Esophagus muscularis mucosa (tissue), 4 donors: ENCODE data around the gene XYLT2. TPM values are rescaled to one million over a fixed set of nuclear protein-coding genes. Genes with fewer than 3 reads are reported as not detected.

Source experiments
- DNase-seq: peaks from one replicate; pipeline ENCODE4 v3.0.0-alpha.2; 2017; ENCODE audit errors: extremely low spot score
- H3K27ac ChIP-seq, 4 donors: fragments of 200-600 bp; sonication (generic); replicated peaks in 1 of 4; 1 replicate in 3 of 4; 2 replicates in 1 of 4; pipeline ENCODE4 v1.5.1; 2016 to 2019; ENCODE audit warnings: mild to moderate bottlenecking in 1 of 4
- H3K27me3 ChIP-seq, 4 donors: fragments of 200-600 bp; sonication (generic); one replicate each; pipeline versions ENCODE4 v1.5.1 to v1.6.0; 2016 to 2019
- H3K36me3 ChIP-seq, 4 donors: fragments of 200-600 bp; sonication (generic); one replicate each; pipeline ENCODE4 v1.5.1; 2016 to 2019
- H3K4me1 ChIP-seq, 4 donors: fragments of 200-600 bp; sonication (generic); one replicate each; pipeline ENCODE4 v1.5.1; 2016 to 2019
- H3K4me3 ChIP-seq, 4 donors: fragments of 200-600 bp; sonication (generic); 1 replicate in 2 of 4; 2 replicates in 2 of 4; pipeline ENCODE4 v1.5.1; 2016 to 2019; ENCODE audit warnings: mild to moderate bottlenecking in 4 of 4, moderate library complexity in 1 of 4
- H3K9me3 ChIP-seq, 4 donors: fragments of 200-600 bp; sonication (generic); 1 replicate in 3 of 4; 2 replicates in 1 of 4; pipeline ENCODE4 v1.5.1; 2016 to 2019
- CTCF ChIP-seq, 3 experiments: fragments of 200-600 bp in 2 of 3; fragments of 450-650 bp in 1 of 3; sonication (generic) in 2 of 3; IDR thresholded peaks; one replicate each; pipeline ENCODE4 v1.5.1; 2017 to 2019; ENCODE audit warnings: antibody characterized with exemption in 3 of 3, mild to moderate bottlenecking in 2 of 3, moderate library complexity in 1 of 3
- EP300 ChIP-seq: sonication (generic); formaldehyde crosslinking; IDR thresholded peaks from one replicate; pipeline ENCODE4 v1.6.1; 2017; ENCODE audit warnings: antibody characterized with exemption
- POLR2A ChIP-seq: fragments of 450-650 bp; IDR thresholded peaks from one replicate; pipeline ENCODE4 v1.6.1; 2017; ENCODE audit warnings: antibody characterized with exemption, moderate library complexity, mild to moderate bottlenecking, low read depth
- POLR2AphosphoS5 ChIP-seq, 2 donors: sonication (generic); formaldehyde crosslinking; IDR thresholded peaks; one replicate each; pipeline ENCODE4 v1.6.1; 2017; ENCODE audit warnings: antibody characterized with exemption in 2 of 2
- whole genome bisulfite sequencing: methylation state at CpG from one replicate; pipeline ENCODE4 v1.1.5; 2018; 5-methylcytosine and 5-hydroxymethylcytosine counted together
- intact Hi-C: fragments of 100-400 bp; cut with DNase I; formaldehyde crosslinking; loops from one replicate; pipeline ENCODE4 v1.15.1; 2023
- total RNA-seq, 4 donors: library from RNA; depleted of rRNA; stranded (reverse); fragments of >200 nt; gene quantifications; one replicate each; pipeline versions ENCODE4 v1.1.0 to v1.2.1, GENCODE V29; 2016

XYLT2 gene
- total RNA-seq, 4 donors from 2014 or later = 12.8 to 29.8 (median 26.0) TPM

- Histone ChIP-seq H3K9me3 (no peaks in the 10 kb centered on the region), H3K36me3 (peaks cover 41 to 84% (median 75%) of the 10 kb centered on the region in 4 donors), H3K27ac (no peak overlapping the region), H3K4me3 (no peak overlapping the region), H3K27me3 (no peaks in the 10 kb centered on the region), H3K4me1 (peaks cover 0 to 16% (median 13%) of the 10 kb centered on the region in 4 donors)
- no peak for DNase-seq
- TF ChIP-seq EP300 (no peak), POLR2A (no peak), CTCF (IDR thresholded peaks at IDR 0.05) (no peak), POLR2AphosphoS5 (IDR thresholded peaks at IDR 0.05) (no peak)
- intact Hi-C loops = no loop called here
- 92% methylated on average over 10 of the region's 20 CpGs for WGBS
Observed at GRCh38 chr17:50355701-50356341, 9.9 kb downstream of the XYLT2 start.

GRCh38 chr17:50356418-50356817 lies 10.5 kb downstream of the XYLT2 start:
- H3K4me3 ChIP-seq = no peak overlapping the region
- H3K27me3 ChIP-seq = no peaks in the 10 kb centered on the region
- no peak overlapping the region for H3K27ac ChIP-seq
- no peak for DNase-seq
- peaks cover 0 to 15% (median 13%) of the 10 kb centered on the region in 4 donors for H3K4me1 ChIP-seq
- H3K36me3 ChIP-seq = peaks cover 41 to 90% (median 78%) of the 10 kb centered on the region in 4 donors
- WGBS = 87% methylated on average over 3 of the region's 12 CpGs
- intact Hi-C loops = no loop called here
- TF ChIP-seq POLR2AphosphoS5 (IDR thresholded peaks at IDR 0.05) (no peak), EP300 (no peak), CTCF (IDR thresholded peaks at IDR 0.05) (no peak), POLR2A (no peak)
- H3K9me3 ChIP-seq = no peaks in the 10 kb centered on the region

GRCh38 chr17:50356892-50357510 lies 11.1 kb downstream of the XYLT2 start:
- H3K36me3 ChIP-seq = peaks cover 41 to 90% (median 79%) of the 10 kb centered on the region in 4 donors
- WGBS = 94% methylated on average over 9 of the region's 12 CpGs
- no peaks in the 10 kb centered on the region for H3K27me3 ChIP-seq
- no peak overlapping the region for H3K4me3 ChIP-seq
- intact Hi-C loops = no loop called here
- no peak overlapping the region for H3K27ac ChIP-seq
- H3K4me1 ChIP-seq = peaks cover under 1 to 12% (median 9%) of the 10 kb centered on the region in 4 donors
- no peak for DNase-seq
- no peak for TF ChIP-seq CTCF (IDR thresholded peaks at IDR 0.05)
- TF ChIP-seq EP300 = no peak
- no peak for TF ChIP-seq POLR2A
- no peak for TF ChIP-seq POLR2AphosphoS5 (IDR thresholded peaks at IDR 0.05)
- no peaks in the 10 kb centered on the region for H3K9me3 ChIP-seq

- no peaks in the 10 kb centered on the region for H3K27me3 ChIP-seq
- peaks cover 41 to 82% (median 78%) of the 10 kb centered on the region in 4 donors for H3K36me3 ChIP-seq
- DNase-seq = no peak
- no peak overlapping the region for H3K27ac ChIP-seq
- no peak for TF ChIP-seq CTCF (IDR thresholded peaks at IDR 0.05)
- TF ChIP-seq POLR2AphosphoS5 (IDR thresholded peaks at IDR 0.05) = no peak
- no peak for TF ChIP-seq EP300
- no peak for TF ChIP-seq POLR2A
- no peak overlapping the region for H3K4me3 ChIP-seq
- H3K9me3 ChIP-seq = no peaks in the 10 kb centered on the region
- WGBS = 93% methylated on average over 6 of the region's 17 CpGs
- intact Hi-C loops = no loop called here
- H3K4me1 ChIP-seq = peaks cover 7 to 14% (median 9%) of the 10 kb centered on the region in 4 donors
Observed at GRCh38 chr17:50358177-50358576, 12.3 kb downstream of the XYLT2 start.
